Measurements from ENCODE around the gene CADM2. TPM values are rescaled to one million over a fixed set of nuclear protein-coding genes. Genes with fewer than 3 reads are reported as not detected.

The CADM2 gene
- total RNA-seq, 1 experiment from 2014 or later, result 10.9 TPM

GRCh38 chr3:85508659-85509058, 549.9 kb downstream of the CADM2 start:
- no peaks in the 10 kb centered on the region for H3K79me2 ChIP-seq (ENCODE audit: insufficient read depth, low read length)
- no peaks in the 10 kb centered on the region for H3K23me2 ChIP-seq (ENCODE audit: insufficient read length, low read depth, low read length, poor library complexity, severe bottlenecking)
- H4K8ac ChIP-seq (replicated peaks; ENCODE audit: insufficient read length, low read depth, low read length), result no peak overlapping the region
- no peak overlapping the region for H3T11ph ChIP-seq (ENCODE audit: low read length)
- no peak overlapping the region for H4K91ac ChIP-seq (ENCODE audit: insufficient read length, low read depth, low read length)
- no peak overlapping the region for H3K18ac ChIP-seq (ENCODE audit: insufficient read length, low read depth, low read length)
- Mint-ChIP-seq H3K4me1 (peaks cover 0 to 4% of the 10 kb centered on the region in 2 experiments; a peak in 1 of 4 replicates), H3K4me3 (no peak overlapping the region), H3K27me3 (ENCODE audit: low read depth) (no peaks in the 10 kb centered on the region; the same call in 1 of the 2 replicates), H3K36me3 (ENCODE audit: insufficient read depth in 1 of 3, low read depth in 3 of 3) (no peaks in the 10 kb centered on the region), H3K9me3 (no peaks in the 10 kb centered on the region), H3K27ac (peak overlapping the region in 1 of 3 experiments; percentile 50; a peak in 1 of 7 replicates)
- H2AK5ac ChIP-seq (ENCODE audit: insufficient read length, low read length), result no peak overlapping the region
- no peak overlapping the region for H3K4ac ChIP-seq (ENCODE audit: low read depth, low read length)
- WGBS (ENCODE audit: extremely low coverage, insufficient read length, low lambda C conversion rate), result no CpG with 5 or more reads among the region's 2 CpGs
- no peak overlapping the region for H2BK120ac ChIP-seq (ENCODE audit: low read depth, low read length, poor library complexity, severe bottlenecking)
- H3K9ac ChIP-seq (ENCODE audit: extremely low read depth, insufficient read length, low read length), result no peak overlapping the region
- no peak overlapping the region for H2BK15ac ChIP-seq (ENCODE audit: low read depth, low read length)
- H3K14ac ChIP-seq (ENCODE audit: insufficient read depth, low read length), result no peak overlapping the region
- DNase-seq, result no peak
- no peaks in the 10 kb centered on the region for H3K4me1 ChIP-seq (ENCODE audit: insufficient read depth, low read length)
- H2BK5ac ChIP-seq (ENCODE audit: insufficient read length, low read length), result no peak overlapping the region
- no peak overlapping the region for H2BK12ac ChIP-seq (ENCODE audit: insufficient read length, low read depth, low read length)
- no peak for TF ChIP-seq CTCF (conservative IDR thresholded peaks at IDR 0.05)
- H3K4me2 ChIP-seq (ENCODE audit: insufficient read depth, insufficient read length, low read length), result no peak overlapping the region
- no peak overlapping the region for H2AFZ ChIP-seq (ENCODE audit: low read length)
- H3K23ac ChIP-seq (ENCODE audit: insufficient read length, low read depth, low read length), result no peak overlapping the region
- H3K9me3 ChIP-seq (ENCODE audit: control insufficient read depth, low read depth, low read length), result no peaks in the 10 kb centered on the region
- H4K20me1 ChIP-seq (ENCODE audit: control insufficient read depth, insufficient read depth, insufficient read length), result no peaks in the 10 kb centered on the region
- H3K79me1 ChIP-seq (ENCODE audit: insufficient read depth, low read depth, low read length, poor library complexity, severe bottlenecking), result no peaks in the 10 kb centered on the region
- no peak overlapping the region for H3K27ac ChIP-seq (ENCODE audit: insufficient read length, low read depth, low read length)
- H2BK20ac ChIP-seq (ENCODE audit: low read depth, low read length, poor library complexity, severe bottlenecking), result no peak overlapping the region
- no peaks in the 10 kb centered on the region for H3K27me3 ChIP-seq (ENCODE audit: insufficient read depth, low read length)
- H3K56ac ChIP-seq (ENCODE audit: insufficient read length, low read depth, low read length), result no peak overlapping the region
- H4K5ac ChIP-seq (ENCODE audit: insufficient read length, low read depth, low read length), result no peak overlapping the region

Data from H9 (cell line).